HEK293 (cell line): Measurements from ENCODE around the gene TMEM187.

Experiments
- CTCF ChIA-PET: fragments of 350-600 bp; formaldehyde crosslinking; extraction: SDS; loops from one replicate; lab custom pipeline; 2021; ENCODE audit warnings: antibody characterized with exemption; lab: Yijun Ruan, JAX
- POLR2A ChIA-PET: fragments of 300-600 bp; formaldehyde crosslinking; extraction: SDS; loops from one replicate; lab custom pipeline; 2020; ENCODE audit warnings: antibody characterized with exemption, inconsistent platforms; lab: Yijun Ruan, JAX
- H3K27ac ChIP-seq: fragments of 200-500 bp; sonication (Bioruptor generic); 2 replicates; pipeline ENCODE4 v1.5.1; 2014; ENCODE audit warnings: low read depth, low read length, control low read depth, inconsistent platforms; ENCODE audit errors: extremely low read depth
- H3K36me3 ChIP-seq, 2 experiments: fragments of 200-500 bp in 1 of 2; sonication (Bioruptor generic) in 1 of 2; 1 replicate in 1 of 2; 2 replicates in 1 of 2; pipeline ENCODE4 v1.5.1; 2014 to 2017; ENCODE audit warnings: inconsistent platforms in 2 of 2, low read length in 2 of 2; ENCODE audit not compliant: control insufficient read depth in 2 of 2, insufficient read depth in 1 of 2
- H3K4me1 ChIP-seq: fragments of 200-500 bp; sonication (Bioruptor generic); 2 replicates; pipeline ENCODE4 v1.5.1; 2014; ENCODE audit warnings: mild to moderate bottlenecking, low read length, inconsistent platforms; ENCODE audit not compliant: control insufficient read depth, insufficient read depth
- H3K4me3 ChIP-seq: 2 replicates; pipeline ENCODE4 v1.5.1; 2011; ENCODE audit warnings: low read depth, mild to moderate bottlenecking, control low read depth, low read length, moderate library complexity
- H3K9me3 ChIP-seq: fragments of 200-500 bp; sonication (Bioruptor generic); 2 replicates; pipeline ENCODE4 v1.5.1; 2014; ENCODE audit warnings: low read depth, low read length, inconsistent platforms; ENCODE audit not compliant: control insufficient read depth, insufficient read depth
- GLI4 ChIP-seq: fragments of 450-650 bp; formaldehyde crosslinking; IDR thresholded peaks from 2 replicates; pipeline ENCODE4 v1.5.1; 2016; ENCODE audit warnings: missing biosample characterization, missing genetic modification characterization
- HOXC10 ChIP-seq: sonication (generic); formaldehyde crosslinking; IDR thresholded peaks from 2 replicates; pipeline ENCODE4 v1.8.1; 2023; ENCODE audit warnings: mild to moderate bottlenecking, missing genetic modification reagents
- HOXD13 ChIP-seq: sonication (generic); formaldehyde crosslinking; IDR thresholded peaks from 2 replicates; pipeline ENCODE4 v1.8.0; 2022; ENCODE audit warnings: missing genetic modification reagents, borderline replicate concordance
- KLF8 ChIP-seq: fragments of 450-650 bp; formaldehyde crosslinking; IDR thresholded peaks from 2 replicates; pipeline ENCODE4 v1.5.1; 2016; ENCODE audit warnings: missing biosample characterization, missing genetic modification characterization
- ZNF132 ChIP-seq: fragments of 450-650 bp; formaldehyde crosslinking; IDR thresholded peaks from 2 replicates; pipeline ENCODE4 v1.5.1; 2017; ENCODE audit warnings: missing biosample characterization, missing genetic modification characterization, borderline replicate concordance
- ZNF174 ChIP-seq: fragments of 450-650 bp; formaldehyde crosslinking; IDR thresholded peaks from 2 replicates; pipeline ENCODE4 v1.5.0; 2017; ENCODE audit warnings: missing biosample characterization, mild to moderate bottlenecking, missing genetic modification characterization
- ZNF221 ChIP-seq: fragments of 450-650 bp; formaldehyde crosslinking; IDR thresholded peaks from 2 replicates; pipeline ENCODE4 v1.5.1; 2017; ENCODE audit warnings: missing biosample characterization, missing genetic modification characterization, borderline replicate concordance
- ZNF302 ChIP-seq: fragments of 450-650 bp; formaldehyde crosslinking; IDR thresholded peaks from 2 replicates; pipeline ENCODE4 v1.5.1; 2016; ENCODE audit warnings: missing biosample characterization, missing genetic modification characterization, low read depth
- ZNF548 ChIP-seq: fragments of 450-650 bp; formaldehyde crosslinking; IDR thresholded peaks from 2 replicates; pipeline ENCODE4 v1.5.1; 2016; ENCODE audit warnings: missing biosample characterization, missing genetic modification characterization
- ZNF776 ChIP-seq: fragments of 450-650 bp; formaldehyde crosslinking; IDR thresholded peaks from 2 replicates; pipeline ENCODE4 v1.5.0; 2017; ENCODE audit warnings: missing biosample characterization, missing genetic modification characterization, borderline replicate concordance
- ZNF843 ChIP-seq: fragments of 450-650 bp; formaldehyde crosslinking; IDR thresholded peaks from 2 replicates; pipeline ENCODE4 v1.5.1; 2016; ENCODE audit warnings: missing biosample characterization, missing genetic modification characterization
- TF ChIP-seq, protein P1 (sequence below): fragments of 450-650 bp; formaldehyde crosslinking; IDR thresholded peaks from 2 replicates; pipeline ENCODE4 v1.5.1; 2017; ENCODE audit warnings: missing biosample characterization, missing genetic modification characterization
- TF ChIP-seq, protein P2 (sequence below): fragments of 450-650 bp; formaldehyde crosslinking; IDR thresholded peaks from 2 replicates; pipeline ENCODE4 v1.5.1; 2017; ENCODE audit warnings: missing biosample characterization, mild to moderate bottlenecking, missing genetic modification characterization, moderate library complexity
- TF ChIP-seq, protein P3 (sequence below): fragments of 450-650 bp; formaldehyde crosslinking; IDR thresholded peaks from 2 replicates; pipeline ENCODE4 v1.5.1; 2016; ENCODE audit warnings: missing biosample characterization, missing genetic modification characterization
- TF ChIP-seq, protein P4 (sequence below): fragments of 450-650 bp; formaldehyde crosslinking; IDR thresholded peaks from 2 replicates; pipeline ENCODE4 v1.5.1; 2016; ENCODE audit warnings: missing biosample characterization, missing genetic modification characterization

TMEM187 gene

DNA sequence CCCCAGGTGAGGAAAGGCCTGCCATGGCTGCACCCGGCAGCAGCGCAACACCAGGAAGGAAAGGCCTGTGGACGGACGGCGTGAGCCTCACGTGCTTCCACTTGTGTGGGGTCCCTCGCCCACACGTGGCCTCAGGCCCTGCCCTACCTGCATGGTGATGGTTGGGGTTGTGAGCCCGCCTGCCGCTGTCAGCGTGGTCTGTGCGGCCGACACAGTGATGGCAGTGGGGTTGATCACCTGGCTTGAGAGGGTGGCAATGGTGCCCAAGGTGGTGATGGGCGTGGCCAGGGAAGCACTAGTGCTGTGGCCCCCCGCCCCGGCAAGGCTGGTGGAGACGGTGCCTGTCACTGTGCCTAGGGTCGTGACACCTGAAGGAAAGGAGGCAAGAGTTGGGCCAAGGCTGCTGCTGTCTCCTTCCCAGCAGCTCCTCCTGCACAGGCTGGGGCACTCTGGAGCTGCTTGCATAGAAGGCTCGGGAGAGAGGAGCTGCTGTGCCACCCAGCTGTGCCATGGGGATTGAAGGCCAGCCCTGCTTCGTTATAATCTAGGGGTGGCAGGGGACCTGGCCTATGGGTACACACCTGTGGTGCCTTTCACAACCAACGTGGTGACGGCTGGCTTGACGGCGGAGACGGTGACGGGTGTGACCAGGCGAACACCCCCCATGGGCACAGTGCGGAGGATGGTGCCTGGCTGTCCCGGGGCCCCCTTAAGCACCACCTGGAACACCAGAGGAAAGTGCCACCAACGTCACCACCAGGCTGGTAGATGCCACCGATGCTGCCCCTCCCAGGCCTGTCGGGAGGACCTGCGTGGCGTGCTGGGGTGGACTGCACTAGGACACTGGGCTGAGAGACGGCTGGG, 16.3 kb upstream of the TMEM187 start (continued):
- TF ChIP-seq, protein P1, sequence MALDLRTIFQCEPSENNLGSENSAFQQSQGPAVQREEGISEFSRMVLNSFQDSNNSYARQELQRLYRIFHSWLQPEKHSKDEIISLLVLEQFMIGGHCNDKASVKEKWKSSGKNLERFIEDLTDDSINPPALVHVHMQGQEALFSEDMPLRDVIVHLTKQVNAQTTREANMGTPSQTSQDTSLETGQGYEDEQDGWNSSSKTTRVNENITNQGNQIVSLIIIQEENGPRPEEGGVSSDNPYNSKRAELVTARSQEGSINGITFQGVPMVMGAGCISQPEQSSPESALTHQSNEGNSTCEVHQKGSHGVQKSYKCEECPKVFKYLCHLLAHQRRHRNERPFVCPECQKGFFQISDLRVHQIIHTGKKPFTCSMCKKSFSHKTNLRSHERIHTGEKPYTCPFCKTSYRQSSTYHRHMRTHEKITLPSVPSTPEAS (tag by site-specific recombination) = no peak
- TF ChIP-seq ZNF174 (no peak), HOXC10 (CRISPR knock-in tag) (0 out of 2 replicates have a peak, but pooled peaks have one; percentile 55), KLF8 (tag by site-specific recombination) (peak; percentile 31; the same call in 1 of the 2 replicates), ZNF548 (tag by site-specific recombination) (no peak)

DNA sequence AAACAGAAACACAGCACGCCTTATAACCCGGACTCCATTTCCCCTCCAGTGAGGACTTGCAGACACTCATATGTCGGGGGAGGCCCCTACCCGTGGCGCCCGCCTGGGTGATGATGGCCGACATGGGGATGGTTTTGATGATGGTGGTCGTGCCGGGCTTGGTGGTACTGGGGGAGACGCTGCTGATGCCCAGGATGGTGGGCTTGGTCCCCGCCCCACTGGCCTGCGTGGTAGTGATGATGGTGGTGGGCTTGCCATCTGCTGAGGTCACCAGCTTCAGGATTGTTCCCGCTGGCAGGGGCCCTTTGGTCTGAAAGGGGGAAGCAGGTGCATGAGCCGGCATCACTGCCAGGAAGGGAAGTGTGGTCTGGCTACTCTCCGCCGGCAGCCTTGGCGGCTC, 15.3 kb upstream of the TMEM187 start:
- TF ChIP-seq ZNF843 (tag by site-specific recombination) = no peak
- no peak for TF ChIP-seq ZNF776 (tag by site-specific recombination)
- TF ChIP-seq, protein P2, sequence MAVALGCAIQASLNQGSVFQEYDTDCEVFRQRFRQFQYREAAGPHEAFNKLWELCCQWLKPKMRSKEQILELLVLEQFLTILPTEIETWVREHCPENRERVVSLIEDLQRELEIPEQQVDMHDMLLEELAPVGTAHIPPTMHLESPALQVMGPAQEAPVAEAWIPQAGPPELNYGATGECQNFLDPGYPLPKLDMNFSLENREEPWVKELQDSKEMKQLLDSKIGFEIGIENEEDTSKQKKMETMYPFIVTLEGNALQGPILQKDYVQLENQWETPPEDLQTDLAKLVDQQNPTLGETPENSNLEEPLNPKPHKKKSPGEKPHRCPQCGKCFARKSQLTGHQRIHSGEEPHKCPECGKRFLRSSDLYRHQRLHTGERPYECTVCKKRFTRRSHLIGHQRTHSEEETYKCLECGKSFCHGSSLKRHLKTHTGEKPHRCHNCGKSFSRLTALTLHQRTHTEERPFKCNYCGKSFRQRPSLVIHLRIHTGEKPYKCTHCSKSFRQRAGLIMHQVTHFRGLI = no peak
- TF ChIP-seq, protein P3, sequence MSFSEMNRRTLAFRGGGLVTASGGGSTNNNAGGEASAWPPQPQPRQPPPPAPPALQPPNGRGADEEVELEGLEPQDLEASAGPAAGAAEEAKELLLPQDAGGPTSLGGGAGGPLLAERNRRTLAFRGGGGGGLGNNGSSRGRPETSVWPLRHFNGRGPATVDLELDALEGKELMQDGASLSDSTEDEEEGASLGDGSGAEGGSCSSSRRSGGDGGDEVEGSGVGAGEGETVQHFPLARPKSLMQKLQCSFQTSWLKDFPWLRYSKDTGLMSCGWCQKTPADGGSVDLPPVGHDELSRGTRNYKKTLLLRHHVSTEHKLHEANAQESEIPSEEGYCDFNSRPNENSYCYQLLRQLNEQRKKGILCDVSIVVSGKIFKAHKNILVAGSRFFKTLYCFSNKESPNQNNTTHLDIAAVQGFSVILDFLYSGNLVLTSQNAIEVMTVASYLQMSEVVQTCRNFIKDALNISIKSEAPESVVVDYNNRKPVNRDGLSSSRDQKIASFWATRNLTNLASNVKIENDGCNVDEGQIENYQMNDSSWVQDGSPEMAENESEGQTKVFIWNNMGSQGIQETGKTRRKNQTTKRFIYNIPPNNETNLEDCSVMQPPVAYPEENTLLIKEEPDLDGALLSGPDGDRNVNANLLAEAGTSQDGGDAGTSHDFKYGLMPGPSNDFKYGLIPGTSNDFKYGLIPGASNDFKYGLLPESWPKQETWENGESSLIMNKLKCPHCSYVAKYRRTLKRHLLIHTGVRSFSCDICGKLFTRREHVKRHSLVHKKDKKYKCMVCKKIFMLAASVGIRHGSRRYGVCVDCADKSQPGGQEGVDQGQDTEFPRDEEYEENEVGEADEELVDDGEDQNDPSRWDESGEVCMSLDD (tag by site-specific recombination) = no peak
- TF ChIP-seq, protein P4, sequence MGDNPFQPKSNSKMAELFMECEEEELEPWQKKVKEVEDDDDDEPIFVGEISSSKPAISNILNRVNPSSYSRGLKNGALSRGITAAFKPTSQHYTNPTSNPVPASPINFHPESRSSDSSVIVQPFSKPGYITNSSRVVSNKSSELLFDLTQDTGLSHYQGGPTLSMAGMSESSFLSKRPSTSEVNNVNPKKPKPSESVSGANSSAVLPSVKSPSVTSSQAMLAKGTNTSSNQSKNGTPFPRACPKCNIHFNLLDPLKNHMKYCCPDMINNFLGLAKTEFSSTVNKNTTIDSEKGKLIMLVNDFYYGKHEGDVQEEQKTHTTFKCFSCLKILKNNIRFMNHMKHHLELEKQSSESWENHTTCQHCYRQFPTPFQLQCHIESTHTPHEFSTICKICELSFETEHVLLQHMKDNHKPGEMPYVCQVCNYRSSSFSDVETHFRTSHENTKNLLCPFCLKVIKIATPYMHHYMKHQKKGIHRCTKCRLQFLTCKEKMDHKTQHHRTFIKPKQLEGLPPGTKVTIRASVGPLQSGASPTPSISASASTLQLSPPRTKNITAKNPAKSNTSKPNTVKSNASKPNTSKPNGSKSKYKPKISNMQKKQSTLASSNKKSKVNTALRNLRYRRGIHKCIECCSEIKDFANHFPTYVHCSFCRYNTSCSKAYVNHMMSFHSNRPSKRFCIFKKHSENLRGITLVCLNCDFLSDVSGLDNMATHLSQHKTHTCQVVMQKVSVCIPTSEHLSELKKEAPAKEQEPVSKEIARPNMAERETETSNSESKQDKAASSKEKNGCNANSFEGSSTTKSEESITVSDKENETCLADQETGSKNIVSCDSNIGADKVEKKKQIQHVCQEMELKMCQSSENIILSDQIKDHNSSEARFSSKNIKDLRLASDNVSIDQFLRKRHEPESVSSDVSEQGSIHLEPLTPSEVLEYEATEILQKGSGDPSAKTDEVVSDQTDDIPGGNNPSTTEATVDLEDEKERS (tag by site-specific recombination) = no peak
- no peak for TF ChIP-seq HOXD13 (CRISPR knock-in tag)
- TF ChIP-seq ZNF221 = no peak
- TF ChIP-seq ZNF132 (tag by site-specific recombination) = no peak
- no peak for TF ChIP-seq GLI4
- no peak for TF ChIP-seq ZNF302 (tag by site-specific recombination)
- ChIA-PET CTCF (interaction anchor here (2.9 kb wide), 1 partner anchor 10 kb away, joined by 10 read pairs; no protein-coding TSS in a partner anchor), POLR2A (no interaction called here)
- Histone ChIP-seq H3K27ac (no peak overlapping the region), H3K4me3 (no peak overlapping the region), H3K4me1 (no peaks in the 10 kb centered on the region; the same call in 1 of the 2 replicates), H3K9me3 (no peaks in the 10 kb centered on the region), H3K36me3 (peaks cover 36 to 100% of the 10 kb centered on the region in 2 experiments)
